Ecto neural progenitor cell (in vitro differentiated cells): ENCODE data around the gene ALDH3A1.
"Not testable (repeated sequence)": the region's sequence is repeated elsewhere in the genome, so short reads cannot be mapped to it uniquely, and the experiment has no call there.

Experiments used
- DNase-seq: peaks from one replicate; pipeline ENCODE4 v3.0.0-alpha.2; 2018; ENCODE audit warnings: low spot score

Gene ALDH3A1

DNA sequence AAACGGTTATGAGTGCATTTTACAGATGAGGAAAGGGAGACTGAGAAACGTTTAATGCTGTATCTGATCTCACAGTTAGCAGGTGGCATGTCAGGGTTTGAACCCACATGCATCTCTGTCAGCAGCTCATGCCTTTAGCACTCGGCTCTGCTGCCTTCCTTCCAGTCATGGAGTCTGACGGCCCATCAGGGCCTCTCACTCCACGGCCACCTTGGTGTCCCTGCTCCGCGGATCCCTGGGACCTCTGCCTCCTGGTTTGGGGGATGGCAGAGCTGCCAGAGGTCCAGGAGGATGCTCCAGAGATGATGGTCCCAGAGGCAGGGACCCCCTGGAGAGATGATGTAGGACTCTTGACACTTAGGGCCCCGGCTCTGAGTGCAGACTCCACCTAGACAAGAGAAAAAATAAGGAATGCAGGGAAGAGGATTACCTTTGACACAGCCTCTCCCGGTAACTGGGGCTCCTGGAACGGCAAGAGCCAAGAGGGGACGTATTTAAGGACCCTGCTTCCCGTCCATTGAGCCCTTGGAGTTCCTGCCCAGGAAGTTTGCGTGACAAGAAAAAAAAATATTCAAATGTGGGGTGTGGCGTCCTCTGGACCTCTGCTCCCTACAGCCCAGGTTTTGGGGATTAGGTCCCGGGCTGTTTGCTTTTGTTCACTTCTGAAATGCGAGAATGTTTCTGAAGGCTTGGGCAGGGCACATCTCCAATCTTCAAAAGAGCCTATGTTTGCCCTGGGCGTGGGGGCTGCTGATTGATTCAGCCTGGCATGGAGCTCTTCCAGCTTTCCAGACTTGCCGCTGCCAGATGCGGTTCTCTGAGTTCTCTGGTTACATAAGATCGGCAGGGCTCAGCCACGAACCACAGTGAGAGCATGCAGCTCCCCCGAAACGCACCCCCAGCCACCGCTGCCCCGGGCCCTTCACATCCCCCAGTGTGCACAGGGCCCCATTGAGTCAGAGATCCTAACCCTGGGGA lies at the start of gene ALDH3A1:
TSS of gene ALDH3A1 (minus strand) at position 470 of the 978 bp plus-strand sequence. CDS start 3,169 bp downstream, outside the sequence.
- no peak for DNase-seq

DNA sequence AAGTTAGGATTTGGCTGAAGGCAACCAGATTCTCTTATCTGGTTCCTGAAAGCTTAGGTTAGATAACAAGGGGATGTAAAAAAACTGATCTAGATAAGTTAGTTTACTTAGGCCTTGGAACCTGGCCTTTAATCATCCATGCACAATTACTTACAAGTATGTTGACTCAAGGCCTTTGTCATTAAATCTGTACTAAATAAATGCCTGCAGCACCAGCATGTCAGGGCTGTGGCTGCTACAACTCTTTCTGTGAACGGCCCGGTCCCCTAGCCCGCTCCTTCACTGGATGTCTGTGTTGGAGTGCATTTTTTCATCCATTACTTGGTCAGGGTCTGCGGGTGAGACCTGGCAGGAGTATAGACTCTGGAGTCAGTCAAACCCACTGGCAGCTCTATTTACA lies 48.4 kb upstream of the ALDH3A1 start:
- DNase-seq: no peak

DNA sequence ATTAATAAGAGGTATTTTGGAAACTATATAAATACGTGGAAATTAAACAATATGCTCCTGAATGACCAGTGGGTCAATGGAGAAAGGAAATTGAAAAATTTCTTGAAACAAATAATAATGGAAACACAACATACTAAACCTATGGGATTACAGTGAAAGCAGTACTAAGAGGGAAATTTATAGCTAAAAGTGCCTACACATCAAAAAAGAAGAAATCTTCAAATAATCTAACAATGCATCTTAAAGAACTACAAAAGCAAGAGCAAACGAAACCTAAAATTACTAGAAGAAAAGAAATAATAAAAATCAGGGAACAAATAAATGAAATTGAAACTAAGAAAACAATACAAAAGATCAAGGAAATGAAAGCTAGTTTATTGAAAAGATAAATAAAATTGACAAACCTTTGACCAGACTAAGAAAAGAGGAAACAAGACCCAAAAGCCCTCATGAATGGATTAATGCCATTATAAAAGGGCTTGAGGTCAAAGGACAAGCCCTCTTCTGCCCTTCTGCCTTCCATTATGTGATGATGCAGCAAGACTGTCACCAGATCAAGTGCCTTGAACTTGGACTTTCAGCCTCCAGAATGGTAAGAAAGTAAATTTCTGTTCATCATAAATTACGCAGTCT lies 43.9 kb upstream of the ALDH3A1 start:
- DNase-seq: no peak

DNA sequence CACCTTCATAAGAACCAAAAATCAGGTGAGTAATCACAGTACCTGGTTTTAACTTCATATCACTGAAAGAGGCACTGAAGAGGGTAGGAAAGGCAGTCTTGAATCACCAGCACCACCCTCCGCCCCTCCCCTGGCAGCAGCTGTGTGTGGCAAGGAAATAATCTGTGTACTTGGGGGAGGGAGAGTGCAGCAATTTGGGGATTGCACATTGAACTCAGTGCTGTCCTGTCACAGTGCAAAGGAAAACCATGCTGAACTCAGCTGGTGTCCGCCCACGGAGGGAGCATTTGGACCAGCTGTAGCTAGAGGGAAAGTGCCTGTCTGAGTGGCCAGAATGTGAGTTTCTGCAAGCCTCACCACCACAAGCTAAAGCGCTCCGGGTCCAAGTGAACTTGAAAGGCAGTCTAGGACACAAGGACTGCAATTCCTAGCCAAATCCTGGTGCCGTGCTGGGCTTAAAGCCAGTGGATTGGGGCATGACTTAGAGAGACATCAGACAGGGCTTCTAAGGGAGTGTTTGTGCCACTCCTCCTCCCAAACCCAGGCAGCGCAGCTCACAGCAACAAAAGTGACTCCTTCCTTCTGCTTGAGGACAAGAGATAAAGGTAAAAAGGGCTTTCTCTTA lies 39.7 kb upstream of the ALDH3A1 start:
- no peak for DNase-seq

DNA sequence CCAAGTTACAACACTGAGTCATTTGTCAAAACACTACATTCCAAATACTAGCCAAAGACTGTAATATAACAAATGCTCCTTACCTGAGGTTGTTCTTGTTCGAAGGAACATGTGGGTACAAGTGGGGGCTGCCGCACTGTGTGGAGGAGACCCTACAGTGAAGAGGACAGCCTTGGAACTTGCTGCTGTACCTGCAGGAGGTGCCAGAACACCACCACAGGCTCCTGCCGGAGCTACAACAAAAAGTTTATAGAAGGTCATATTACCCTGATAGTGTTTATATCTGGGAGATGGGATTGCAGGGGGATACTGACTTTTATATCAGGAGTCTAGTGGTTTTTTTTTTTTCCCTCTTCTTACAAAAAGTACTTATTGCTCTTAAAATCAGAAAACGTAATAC lies 37.8 kb upstream of the ALDH3A1 start:
- no peak for DNase-seq

DNA sequence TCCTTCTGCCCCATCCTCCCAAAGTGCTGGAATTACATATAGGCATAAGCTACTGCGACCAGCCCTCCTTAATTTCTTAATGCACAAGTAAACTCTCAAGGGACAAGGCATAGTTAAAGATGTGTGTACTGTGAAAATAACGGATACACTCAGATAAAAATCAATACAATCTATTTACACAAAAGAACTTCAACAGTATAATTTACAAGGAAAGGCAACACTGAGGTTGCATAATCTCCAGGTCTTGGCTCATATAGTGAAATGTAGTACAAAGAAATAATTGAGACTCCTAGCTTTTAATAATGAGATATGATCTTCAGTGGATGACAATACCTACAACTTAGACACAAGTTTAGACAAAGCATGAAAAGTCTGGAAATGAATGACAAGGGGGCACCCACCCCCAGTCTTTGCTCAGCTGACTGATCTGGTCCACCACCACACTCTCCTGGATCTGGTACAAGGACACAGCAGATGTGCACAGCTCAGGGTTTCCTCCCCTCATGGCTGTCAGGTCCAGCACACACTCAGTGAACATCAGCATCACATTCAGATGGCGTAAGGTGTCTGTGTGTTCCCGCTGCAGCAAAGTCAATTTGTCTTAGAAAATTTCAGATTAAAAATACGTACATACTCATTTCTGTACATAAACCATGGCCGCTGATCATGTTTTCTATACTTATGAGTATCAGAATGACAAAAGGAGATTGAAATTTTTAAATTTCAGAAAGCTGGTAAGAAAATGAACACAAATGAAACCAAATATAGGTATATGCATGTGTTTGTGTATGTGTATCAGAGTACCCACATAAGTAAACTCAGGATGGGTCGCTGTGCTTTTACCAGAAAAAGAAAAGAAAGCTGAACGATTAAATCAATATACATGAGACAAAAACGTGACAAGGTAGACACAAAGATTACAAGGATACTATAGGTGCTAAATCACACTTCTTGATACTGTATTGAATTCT lies 33.7 kb upstream of the ALDH3A1 start:
- DNase-seq: no peak

DNA sequence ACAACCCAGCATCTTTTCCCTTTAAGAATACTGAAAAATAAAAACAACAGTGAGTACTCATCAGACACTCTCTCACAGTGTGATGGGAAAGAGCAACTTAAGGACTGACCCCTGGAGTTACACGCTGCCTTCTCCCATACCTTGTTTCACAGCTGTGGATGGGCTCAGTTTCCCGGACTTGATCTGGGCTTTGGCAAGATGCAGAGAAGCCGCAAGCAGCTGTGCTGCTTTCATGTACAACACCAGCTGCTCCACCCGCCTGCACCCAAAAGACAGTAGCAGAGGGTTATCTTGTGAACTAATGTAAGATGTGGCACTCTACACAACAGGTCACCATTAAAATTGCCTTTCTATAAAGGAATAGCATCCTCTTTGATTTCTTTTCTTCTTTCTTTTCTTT lies 32.7 kb upstream of the ALDH3A1 start:
- DNase-seq: no peak

DNA sequence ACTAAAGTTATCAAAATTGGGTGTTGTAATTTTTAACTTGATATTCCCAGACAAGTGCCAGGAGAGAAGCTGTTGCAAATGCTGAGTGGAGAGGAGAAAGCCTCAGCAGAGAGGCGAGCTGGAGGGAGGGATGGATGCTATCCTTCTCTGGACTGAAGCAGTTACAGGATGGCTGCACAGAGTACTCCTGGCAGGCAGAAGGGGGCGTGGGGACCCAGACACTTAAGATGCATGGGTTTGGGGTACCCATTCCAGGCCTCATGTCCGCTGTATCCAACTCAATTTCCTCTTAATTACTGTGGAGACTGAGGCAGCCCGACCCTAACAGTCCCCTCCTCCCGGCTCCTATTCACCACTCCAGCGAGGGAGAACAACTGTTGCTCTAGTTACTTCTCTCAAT lies 25.4 kb upstream of the ALDH3A1 start:
- DNase-seq: no peak

DNA sequence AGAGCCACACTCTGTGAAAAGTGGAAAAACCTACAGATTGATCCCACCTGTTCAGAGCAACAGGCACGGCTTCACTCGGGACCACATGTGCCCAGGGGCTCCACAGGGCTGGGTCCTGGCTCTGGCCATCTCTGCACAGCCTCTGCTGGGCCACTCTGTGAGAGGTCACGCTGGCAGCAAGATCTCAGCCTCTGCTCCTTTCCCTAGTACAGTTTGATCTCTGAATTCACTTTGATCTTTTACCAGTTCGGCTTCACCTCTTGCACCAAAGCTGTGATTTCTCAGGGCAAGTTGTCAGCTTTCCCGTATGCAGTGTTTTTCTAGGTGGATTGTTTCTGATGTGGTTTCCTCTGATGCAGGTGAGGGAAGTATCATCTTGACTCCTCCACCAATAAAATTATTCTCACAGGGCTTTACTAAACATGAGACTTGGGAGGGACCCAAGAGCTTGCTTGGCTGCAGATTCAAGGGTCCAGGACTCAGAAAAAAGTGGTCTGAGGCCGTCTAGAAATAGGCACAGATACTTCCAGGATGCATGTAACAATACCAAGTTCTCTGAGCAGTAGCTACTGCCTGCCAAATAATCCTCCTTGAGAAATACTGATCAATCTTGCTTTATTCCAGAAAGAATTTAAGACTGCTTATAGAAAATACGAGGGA lies 24.0 kb upstream of the ALDH3A1 start:
- DNase-seq: peak; percentile 39

DNA sequence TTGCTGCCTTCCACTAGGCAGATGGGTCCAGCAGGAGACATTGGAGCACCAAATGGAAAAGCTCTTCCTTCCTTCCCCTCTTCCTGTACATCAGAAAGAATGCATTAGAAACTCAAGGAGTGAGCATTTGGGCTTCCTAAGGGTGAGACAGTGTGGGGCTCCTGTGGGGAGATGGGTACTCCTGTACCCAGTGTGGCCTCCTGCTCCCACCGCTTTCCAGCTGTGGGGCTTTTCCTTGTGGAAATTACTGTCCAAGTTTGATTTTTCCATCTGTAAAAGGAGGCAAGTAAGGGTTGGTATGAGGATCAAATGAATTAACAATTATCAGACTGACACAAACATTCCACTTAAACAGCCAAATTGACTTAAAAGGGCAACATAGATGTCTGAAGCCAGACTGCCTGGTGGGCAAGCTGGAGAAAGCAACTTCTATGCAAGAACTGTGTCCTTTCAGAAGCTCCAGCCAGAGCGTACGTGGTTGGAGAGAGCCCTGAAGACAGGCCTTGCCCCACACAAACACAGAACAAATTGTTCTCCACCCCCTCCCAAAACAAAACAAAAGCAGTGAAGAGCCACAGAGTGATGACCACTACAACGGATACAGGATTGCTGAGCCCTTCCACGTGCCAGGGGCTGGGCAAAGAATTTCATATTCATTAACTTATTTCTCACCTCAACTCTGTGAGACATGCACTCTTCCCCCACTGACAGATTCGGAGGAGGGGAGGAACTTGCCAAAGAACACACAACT lies 23.1 kb upstream of the ALDH3A1 start:
- DNase-seq: no peak

DNA sequence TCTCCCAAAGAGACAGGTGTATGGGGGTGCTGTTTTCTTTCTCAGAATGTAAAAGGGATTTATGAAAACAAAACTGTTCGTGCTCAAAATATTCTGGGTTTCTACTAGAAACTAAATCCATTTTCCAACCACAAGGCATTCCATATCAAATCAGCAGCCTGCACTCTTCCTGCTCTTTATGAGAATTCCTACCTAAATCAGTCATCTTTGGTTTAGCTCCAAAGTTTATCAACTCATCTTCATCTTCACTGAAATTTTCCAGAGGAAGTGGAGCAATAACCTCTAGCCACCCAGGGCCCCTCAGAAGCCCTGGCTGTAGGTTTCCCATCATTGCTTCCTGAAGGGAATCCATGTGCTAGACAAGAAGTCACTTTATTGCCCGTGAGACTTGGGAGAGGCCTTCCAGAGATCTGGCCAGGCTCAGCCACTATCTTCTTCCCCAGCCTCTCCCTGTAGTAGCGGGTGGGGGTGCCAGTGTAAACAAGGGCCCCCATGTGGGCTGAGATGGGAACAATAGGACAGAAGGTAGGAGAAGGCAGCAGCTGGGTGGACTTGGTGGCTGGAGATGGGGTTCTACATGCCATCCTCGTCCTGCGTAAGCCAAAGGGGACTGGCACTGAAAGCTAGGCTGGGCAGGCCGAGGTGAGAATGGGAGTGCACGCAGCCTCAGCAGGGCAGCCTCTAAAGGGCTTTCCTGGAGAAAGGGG lies 22.0 kb upstream of the ALDH3A1 start:
- DNase-seq: no peak

DNA sequence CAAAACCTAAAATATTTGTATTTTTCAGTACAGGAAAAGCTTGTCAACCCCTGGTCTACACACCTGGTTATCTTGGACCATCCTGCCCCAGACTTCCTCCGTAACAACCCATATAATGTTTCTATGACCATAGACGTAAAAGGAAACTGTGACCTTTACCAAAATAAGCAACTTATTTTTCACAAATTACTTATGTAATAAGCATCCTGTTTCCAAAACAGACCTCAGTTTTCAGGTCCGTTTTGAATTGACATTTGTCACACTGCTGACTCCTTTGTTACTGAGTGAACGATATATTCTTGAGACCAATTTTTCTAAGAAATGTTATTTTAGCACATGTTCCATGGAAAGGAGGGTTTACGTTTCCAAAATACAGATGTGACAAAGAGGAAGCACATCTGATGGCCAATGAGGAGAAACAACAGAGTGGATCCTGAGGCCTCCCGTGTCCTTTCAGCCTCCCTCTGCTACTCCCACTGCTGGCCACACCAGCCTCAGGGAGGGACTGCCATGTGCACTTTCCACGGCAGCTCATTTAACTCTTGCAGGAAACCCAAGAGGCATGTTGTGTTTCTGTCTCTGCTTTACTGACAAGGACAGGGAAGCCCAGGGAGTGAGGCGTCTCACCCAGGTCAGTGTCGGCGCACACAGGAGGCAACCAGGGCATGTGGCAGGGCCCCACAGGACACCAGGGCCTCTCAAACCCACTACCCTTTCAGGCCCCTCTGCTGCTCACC lies 20.1 kb upstream of the ALDH3A1 start:
- peak; percentile 41 for DNase-seq

DNA sequence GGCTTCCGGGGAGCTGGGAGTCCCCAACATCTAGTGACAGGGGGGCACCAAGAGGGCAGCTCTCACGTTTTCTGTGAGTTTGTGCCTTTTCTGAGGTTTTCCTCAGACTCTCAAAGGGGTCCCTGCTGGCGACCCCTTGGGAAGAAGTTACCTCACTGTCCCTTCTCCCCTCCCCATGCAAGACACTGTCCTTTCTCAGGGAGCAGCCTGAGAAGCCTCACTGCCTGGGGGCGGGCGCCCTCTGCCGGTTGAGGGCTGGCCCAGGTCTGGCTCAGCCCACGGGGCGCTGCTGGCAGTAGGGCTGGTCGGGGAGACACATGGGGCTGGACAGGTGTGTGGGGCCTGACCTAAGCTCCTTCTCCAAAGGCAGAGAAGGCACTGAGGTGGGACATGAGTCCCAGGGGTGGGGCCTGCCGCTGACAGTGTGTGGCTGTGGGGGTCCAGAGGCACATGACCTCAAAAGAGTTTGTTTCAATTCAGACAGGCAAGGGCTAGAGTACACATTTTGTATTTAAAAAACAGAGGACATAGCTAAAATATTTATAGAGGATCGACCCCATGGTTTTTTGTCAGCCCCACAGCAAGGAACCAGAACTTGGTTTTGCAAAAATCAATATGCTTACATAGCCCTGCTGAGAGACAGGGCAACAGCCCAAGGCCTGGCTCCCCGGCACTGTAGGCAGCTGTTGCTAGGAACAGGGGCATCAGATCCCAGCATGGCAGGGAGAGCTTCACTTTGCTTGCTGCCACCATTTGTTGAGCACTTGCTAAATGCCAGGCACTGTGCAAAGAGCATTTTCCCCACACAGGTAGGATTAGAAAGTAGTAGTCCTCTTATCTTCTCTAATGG lies 18.5 kb upstream of the ALDH3A1 start:
- peak; percentile 92 for DNase-seq

DNA sequence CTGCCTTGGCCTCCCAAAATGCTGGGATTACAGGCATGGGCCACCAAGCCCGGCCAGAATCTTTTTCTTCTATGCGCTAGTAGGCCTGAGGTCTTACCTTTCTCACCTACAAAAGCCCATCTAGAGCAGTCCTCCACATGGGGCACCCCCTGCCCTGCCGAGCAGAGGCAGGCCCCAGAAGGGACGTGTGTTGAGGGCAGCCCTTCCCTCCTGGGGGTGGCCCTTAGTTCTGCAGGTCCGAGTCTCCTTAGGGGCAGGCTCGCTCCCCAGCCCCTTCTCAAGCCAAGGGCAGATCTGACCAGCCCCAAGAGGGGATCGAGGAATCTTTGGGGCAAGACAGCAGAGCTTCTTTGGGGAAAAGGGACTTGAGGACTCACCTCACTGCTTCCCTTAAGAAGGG lies 17.9 kb upstream of the ALDH3A1 start:
- no peak for DNase-seq

DNA sequence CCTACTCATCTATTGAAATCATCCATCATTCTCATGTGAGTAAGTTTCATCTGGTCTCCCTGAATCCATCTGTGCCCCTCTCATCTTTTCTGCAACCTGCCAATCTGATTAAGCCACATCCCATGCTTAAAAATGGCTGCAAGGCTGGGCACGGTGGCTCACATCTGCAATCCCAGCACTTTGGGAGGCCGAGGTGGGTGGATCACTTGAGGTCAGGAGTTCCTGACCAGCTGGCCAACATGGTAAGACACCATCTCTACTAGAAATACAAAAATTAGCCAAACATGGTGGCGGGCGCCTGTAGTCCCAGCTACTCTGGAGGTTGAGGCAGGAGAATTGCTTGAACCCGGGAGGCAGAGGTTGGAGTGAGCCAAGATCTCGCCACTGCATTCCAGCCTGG lies 15.9 kb upstream of the ALDH3A1 start:
- DNase-seq: not testable (repeated sequence)

DNA sequence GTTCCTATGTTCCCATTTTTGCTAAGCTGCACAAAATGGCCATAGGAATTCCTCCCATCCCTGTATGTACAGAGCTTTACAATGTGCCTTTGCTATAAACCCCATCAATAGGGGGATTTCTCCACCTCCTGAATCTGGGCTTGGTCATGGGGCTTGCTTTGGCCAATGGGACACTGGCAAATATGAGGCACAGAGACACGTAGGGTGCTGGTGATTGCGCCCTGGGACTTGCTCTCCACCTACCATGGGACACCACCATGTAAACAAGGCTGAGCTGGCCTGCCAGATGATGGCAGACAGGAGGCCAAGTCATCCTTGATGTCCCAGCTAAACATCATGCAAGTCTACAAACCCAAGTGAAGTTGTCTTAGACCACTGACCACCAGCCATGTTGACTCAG lies 15.3 kb upstream of the ALDH3A1 start:
- DNase-seq: peak; percentile 43

DNA sequence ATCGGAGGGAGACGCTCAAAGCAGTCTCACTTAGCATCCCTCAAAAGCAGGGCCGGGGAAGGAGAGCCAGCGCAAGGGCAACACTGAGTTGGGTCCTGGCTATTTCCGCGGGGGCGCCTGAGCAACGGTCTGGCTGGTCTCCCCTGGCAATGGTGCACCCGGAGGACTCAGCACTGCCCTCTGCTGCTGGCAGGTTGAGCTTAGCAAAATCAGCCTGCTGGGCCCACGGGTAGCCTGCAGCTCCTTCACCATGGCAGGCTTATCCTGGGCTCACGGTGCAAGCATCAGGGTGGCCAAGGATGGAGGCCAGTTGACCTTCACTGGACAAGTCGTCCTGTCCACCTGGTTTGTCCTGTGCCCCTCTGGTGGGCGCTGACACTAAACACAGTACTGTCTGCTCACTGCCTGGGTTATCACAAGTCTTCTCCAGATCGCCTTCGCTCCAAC lies 14.4 kb upstream of the ALDH3A1 start:
- DNase-seq: peak; percentile 91

DNA sequence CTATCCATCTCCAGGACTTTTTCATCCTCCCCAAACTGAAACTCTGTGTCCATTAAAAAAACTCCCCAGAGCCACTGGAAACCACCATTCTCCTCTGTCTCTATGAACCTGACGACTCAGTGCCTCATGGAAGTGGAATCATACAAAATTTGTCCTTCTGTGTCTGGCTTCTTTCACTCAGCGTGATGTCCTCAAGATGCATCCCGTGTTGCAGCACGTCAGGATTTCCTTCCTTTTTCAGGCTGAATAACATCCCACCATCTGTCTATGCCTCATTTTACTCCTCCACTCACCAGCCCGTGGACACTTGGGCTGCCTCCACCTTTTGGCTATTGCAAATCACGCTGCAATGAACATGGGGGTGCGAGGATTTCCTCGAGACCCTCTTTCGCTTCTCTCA lies 12.6 kb upstream of the ALDH3A1 start:
- no peak for DNase-seq
